ENCODE measurements around the gene FAM193B. TPM values are rescaled to one million over a fixed set of nuclear protein-coding genes. Genes with fewer than 3 reads are reported as not detected.
A peak's percentile ranks its signal among the peaks of the same experiment; 100 is the strongest.

The FAM193B gene
- total RNA-seq, 3 donors from 2014 or later: 35.4 to 81.5 (median 77.0) TPM

- intact Hi-C loops (cut with DNase I; ENCODE audit: low total_unique reads): no loop called here
Measured at GRCh38 chr5:177596775-177597238, 42.4 kb upstream of the FAM193B start.

GRCh38 chr5:177595991-177596774 lies 41.8 kb upstream of the FAM193B start:
- Histone ChIP-seq H3K4me3 (no peak overlapping the region), H3K9me3 (no peaks in the 10 kb centered on the region), H3K4me1 (peaks cover 4 to 10% of the 10 kb centered on the region in 2 donors), H3K27ac (no peak overlapping the region), H3K36me3 (no peaks in the 10 kb centered on the region), H3K27me3 (no peaks in the 10 kb centered on the region)
- intact Hi-C loops (cut with DNase I; ENCODE audit: low total_unique reads): no loop called here
- TF ChIP-seq CTCF (IDR thresholded peaks at IDR 0.05) (no peak), POLR2AphosphoS5 (IDR thresholded peaks at IDR 0.05) (no peak), POLR2A (IDR thresholded peaks at IDR 0.05) (no peak)
- no peak for DNase-seq (ENCODE audit: low spot score in 2 of 2)

More at GRCh38 chr5:177596775-177597238, 42.4 kb upstream of the FAM193B start:
- Histone ChIP-seq H3K27me3 (no peaks in the 10 kb centered on the region), H3K27ac (no peak overlapping the region), H3K4me1 (peaks cover 4 to 10% of the 10 kb centered on the region in 2 donors), H3K4me3 (no peak overlapping the region), H3K9me3 (no peaks in the 10 kb centered on the region), H3K36me3 (no peaks in the 10 kb centered on the region)
- DNase-seq (ENCODE audit: low spot score in 2 of 2): no peak
- TF ChIP-seq POLR2A (IDR thresholded peaks at IDR 0.05) (no peak), POLR2AphosphoS5 (IDR thresholded peaks at IDR 0.05) (no peak), CTCF (IDR thresholded peaks at IDR 0.05) (no peak)

GRCh38 chr5:177595026-177595585 lies 40.7 kb upstream of the FAM193B start:
- no peak overlapping the region for H3K27ac ChIP-seq
- H3K4me3 ChIP-seq: no peak overlapping the region
- intact Hi-C loops (cut with DNase I; ENCODE audit: low total_unique reads): no loop called here

GRCh38 chr5:177594071-177594470 lies 39.7 kb upstream of the FAM193B start:
- Histone ChIP-seq H3K9me3 (no peaks in the 10 kb centered on the region), H3K27me3 (no peaks in the 10 kb centered on the region), H3K27ac (no peak overlapping the region), H3K4me1 (peaks cover 0 to 10% of the 10 kb centered on the region in 2 donors), H3K36me3 (no peaks in the 10 kb centered on the region), H3K4me3 (no peak overlapping the region)
- intact Hi-C loops (cut with DNase I; ENCODE audit: low total_unique reads): no loop called here
- no peak for DNase-seq (ENCODE audit: low spot score in 2 of 2)
- no peak for TF ChIP-seq CTCF (IDR thresholded peaks at IDR 0.05)
- TF ChIP-seq POLR2A (IDR thresholded peaks at IDR 0.05): no peak
- no peak for TF ChIP-seq POLR2AphosphoS5 (IDR thresholded peaks at IDR 0.05)

More at GRCh38 chr5:177595026-177595585, 40.7 kb upstream of the FAM193B start:
- Histone ChIP-seq H3K9me3 (no peaks in the 10 kb centered on the region), H3K4me1 (peaks cover 0 to 10% of the 10 kb centered on the region in 2 donors), H3K27me3 (no peaks in the 10 kb centered on the region), H3K36me3 (no peaks in the 10 kb centered on the region)
- TF ChIP-seq CTCF (IDR thresholded peaks at IDR 0.05) (no peak), POLR2A (IDR thresholded peaks at IDR 0.05) (no peak), POLR2AphosphoS5 (IDR thresholded peaks at IDR 0.05) (no peak)
- DNase-seq (ENCODE audit: low spot score in 2 of 2): no peak

- Histone ChIP-seq H3K36me3 (no peaks in the 10 kb centered on the region), H3K4me3 (peak overlapping the region in 2 of 3 donors; percentile 21 to 98), H3K9me3 (no peaks in the 10 kb centered on the region), H3K27me3 (no peaks in the 10 kb centered on the region), H3K4me1 (peaks cover 0 to 10% of the 10 kb centered on the region in 2 donors), H3K27ac (no peak overlapping the region)
- intact Hi-C loops (cut with DNase I; ENCODE audit: low total_unique reads): no loop called here
- no peak for DNase-seq (ENCODE audit: low spot score in 2 of 2)
- TF ChIP-seq CTCF (IDR thresholded peaks at IDR 0.05) (no peak), POLR2AphosphoS5 (IDR thresholded peaks at IDR 0.05) (no peak), POLR2A (IDR thresholded peaks at IDR 0.05) (no peak)
Measured at GRCh38 chr5:177593511-177593910, 39.1 kb upstream of the FAM193B start.
